Activated CD8-positive, alpha-beta memory T cell treated with anti-CD3 and anti-CD28 coated beads for 1 hour (primary cell): ENCODE measurements around the gene GZF1.

Experiments
- DNase-seq, 2 donors: peaks; one replicate each; pipeline ENCODE4 v3.0.0-alpha.2; 2020; ENCODE audit warnings: low read depth in 1 of 2; ENCODE audit errors: extremely low read depth in 1 of 2

Gene GZF1

DNA sequence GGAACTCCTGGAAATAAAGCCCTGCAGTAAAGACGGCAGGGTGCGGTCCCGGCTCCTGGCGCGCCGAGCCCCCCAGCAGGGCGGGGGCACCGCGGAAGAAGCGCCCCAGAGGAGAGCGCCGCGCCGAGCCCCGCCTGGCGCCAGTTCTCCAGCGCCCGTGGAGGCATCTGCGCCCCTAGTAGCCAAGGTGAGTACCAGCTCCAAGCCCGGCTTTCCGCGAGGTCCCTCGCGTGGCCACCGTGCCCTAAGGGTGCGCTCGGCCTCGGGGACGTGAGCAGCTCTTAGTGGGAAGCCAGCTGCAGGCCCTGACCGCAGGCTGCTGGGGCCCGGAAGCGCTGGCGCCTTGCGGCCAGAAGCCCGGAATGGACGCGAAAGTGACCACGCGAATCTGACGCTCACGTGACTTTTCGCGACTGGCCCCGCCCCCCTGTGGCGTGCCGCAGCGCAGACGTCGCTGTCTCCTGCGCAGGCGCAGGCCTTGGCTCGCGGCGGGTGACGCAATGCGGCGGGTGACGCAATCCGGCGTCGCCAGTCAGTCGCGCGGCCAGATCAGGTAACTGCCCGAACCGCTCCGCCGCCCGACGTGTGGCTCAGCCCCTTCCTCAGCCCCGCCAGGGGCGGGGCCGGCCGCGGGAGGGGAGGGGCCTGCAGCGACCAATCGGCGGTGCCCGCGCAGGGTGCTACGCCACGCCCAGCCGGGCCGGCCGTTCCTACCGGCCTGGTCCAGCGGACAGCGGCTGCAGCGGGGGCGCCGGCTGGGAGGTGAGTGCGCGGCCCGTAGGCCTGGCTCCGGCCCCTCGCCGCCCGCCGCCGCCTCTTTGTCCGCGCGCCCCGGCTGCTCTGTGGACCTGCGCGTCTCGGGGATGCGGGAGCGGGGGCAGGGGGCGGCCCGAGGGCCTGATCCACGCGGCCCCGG lies at the start of gene GZF1:
GZF1 (plus strand) TSS at position 707 of the 916 bp plus-strand sequence. CDS start 2,202 bp downstream, outside the sequence.
- peak; percentile 91 to 98 for DNase-seq

DNA sequence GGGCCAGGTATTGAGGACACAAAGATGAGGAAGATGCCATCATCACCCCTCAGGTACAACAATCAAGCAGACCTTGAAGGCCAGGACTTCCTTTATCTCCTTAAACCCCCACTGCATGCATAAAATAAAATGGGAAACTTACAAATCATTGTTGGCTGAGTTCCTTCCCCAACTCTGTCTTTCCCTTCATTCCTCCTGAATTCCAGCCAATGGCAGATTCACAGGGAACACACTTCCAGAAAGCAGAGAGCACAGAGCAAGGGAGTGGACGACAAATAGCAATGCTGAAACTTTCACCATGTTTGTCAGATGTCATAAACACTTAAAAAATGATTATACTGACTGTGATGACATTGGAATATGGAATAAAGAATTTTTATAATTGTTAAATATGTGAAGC lies 48.7 kb upstream of the GZF1 start:
- DNase-seq: no peak

DNA sequence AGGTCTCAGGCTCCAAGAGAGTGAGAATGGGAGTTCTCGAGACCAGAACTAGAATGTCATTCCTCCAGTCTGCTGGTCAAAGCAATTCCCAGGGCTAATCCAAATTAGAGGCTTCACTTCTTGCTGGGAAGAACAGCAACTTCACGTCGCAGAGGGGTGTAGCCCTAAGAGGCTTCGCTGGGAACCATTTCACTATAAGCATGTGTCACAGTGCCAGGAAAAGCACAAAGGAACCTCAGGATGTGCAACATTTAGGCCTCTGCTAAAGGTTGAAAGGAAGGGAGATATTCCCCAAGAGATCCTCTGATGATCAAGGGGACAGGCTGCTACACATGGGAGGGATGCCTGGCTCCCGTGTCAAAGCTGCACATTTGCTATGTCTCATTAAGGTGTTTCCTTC lies 47.3 kb upstream of the GZF1 start:
- no peak for DNase-seq

GRCh38 chr20:23315099-23315498 lies 46.9 kb upstream of the GZF1 start:
- no peak for DNase-seq

- no peak for DNase-seq
Observed at GRCh38 chr20:23316626-23317025, 45.4 kb upstream of the GZF1 start.

DNA sequence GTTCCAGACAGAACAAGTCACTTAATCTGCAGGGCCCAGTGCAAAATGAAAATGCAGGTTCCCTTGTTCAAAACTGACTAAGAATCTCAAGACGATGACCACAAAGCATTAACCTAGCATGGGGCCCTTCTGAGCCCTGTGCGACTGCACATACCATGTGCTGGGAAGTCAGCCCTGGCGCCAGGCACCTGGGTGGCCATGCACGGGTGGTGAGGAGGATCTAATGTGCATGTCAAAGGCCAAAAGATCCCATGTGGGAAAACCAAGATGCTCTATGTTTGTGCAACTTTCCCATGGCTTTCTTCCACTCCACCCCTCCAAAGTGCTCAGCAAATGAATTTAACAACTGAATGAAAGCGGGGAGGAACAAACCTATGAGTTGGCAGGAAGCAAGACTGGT lies 44.9 kb upstream of the GZF1 start:
- DNase-seq: no peak

DNA sequence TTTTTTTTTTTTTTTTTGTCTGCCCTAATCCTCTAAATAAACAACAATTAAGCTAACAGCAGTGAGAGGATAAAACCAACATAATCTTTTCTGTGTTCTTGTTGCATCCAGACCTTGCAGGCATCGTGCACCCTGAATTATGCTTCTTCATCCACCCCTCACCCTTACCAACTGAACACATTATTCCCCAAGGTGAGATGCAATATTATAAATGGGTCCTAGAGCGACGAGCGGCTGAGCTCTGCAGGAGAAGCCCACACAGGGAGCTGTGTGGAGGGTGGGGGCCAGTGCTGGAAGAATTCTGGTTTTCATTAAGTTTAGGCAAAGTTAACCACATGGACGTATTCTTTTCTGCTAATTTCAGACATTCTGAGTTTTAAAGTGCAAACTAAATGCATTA lies 43.6 kb upstream of the GZF1 start:
- no peak for DNase-seq

DNA sequence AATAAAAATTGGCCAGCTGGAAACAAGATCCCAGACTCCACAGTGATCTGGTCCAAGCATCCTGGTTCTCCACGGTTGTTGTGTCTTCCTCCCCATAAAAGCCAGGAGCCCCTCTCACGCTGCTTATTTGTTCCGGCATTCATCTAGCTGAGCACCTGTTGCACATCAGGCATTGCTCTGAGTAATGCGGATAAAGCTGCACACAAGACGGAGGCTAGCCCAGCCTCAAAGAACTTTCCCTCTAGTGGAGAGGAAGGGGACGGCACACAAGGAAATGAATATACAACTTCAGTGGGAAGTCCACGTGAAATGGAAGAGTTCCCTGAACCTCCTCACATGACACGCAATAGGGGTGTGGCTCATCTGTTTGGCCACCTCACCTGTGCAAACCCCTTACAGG lies 41.7 kb upstream of the GZF1 start:
- no peak for DNase-seq

- no peak for DNase-seq
Observed at GRCh38 chr20:23325107-23325506, 36.9 kb upstream of the GZF1 start.

DNA sequence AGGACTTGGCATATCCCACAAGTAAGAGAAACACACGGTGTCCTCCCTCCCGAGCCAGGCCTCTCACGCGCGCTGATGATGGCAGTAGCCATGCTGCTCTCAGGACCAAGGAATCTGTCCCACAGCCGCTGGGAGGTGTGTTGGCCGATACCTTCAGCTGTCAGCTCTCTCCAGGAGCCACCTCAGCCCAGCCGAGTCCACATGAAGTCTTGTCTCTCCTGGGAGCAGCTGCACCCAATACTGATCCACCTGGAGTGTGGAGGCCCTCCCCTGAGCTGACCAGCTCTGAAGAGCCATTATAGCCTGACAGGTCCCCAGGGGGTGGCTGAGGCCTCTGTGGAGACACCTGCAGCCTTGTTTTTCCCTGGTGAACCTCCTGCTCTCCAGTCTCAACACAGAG lies 35.2 kb upstream of the GZF1 start:
- no peak for DNase-seq

- DNase-seq: no peak
Observed at GRCh38 chr20:23327617-23328333, 34.2 kb upstream of the GZF1 start.

GRCh38 chr20:23331450-23332350 lies 30.3 kb upstream of the GZF1 start:
- DNase-seq: no peak

GRCh38 chr20:23332467-23332866 lies 29.5 kb upstream of the GZF1 start:
- no peak for DNase-seq

- DNase-seq: no peak
Observed at GRCh38 chr20:23334111-23334510, 27.9 kb upstream of the GZF1 start.

GRCh38 chr20:23335521-23335920 lies 26.5 kb upstream of the GZF1 start:
- no peak for DNase-seq

GRCh38 chr20:23336476-23336875 lies 25.5 kb upstream of the GZF1 start:
- no peak for DNase-seq

GRCh38 chr20:23337312-23337711 lies 24.7 kb upstream of the GZF1 start:
- DNase-seq: no peak

DNA sequence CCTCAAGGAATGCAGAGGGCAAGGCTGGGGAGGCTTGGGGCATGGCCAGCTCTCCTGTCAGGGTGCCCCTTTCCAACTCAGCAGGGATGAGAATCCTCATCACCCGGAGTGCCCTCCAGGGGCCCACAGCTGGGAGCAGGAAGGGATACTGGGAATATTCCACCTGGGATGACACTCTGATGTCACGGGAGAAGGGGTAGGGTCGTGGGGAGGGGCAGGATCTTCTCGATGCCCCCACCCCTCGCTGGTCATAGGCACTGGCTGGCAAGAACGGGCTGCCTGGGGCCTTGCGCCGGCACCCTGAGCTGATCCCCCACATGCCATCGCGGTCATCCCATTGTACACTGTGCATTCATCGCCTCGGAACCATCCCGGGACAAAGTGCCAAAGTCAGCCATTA lies 22.0 kb upstream of the GZF1 start:
- DNase-seq: no peak

GRCh38 chr20:23340524-23340923 lies 21.5 kb upstream of the GZF1 start:
- no peak for DNase-seq

DNA sequence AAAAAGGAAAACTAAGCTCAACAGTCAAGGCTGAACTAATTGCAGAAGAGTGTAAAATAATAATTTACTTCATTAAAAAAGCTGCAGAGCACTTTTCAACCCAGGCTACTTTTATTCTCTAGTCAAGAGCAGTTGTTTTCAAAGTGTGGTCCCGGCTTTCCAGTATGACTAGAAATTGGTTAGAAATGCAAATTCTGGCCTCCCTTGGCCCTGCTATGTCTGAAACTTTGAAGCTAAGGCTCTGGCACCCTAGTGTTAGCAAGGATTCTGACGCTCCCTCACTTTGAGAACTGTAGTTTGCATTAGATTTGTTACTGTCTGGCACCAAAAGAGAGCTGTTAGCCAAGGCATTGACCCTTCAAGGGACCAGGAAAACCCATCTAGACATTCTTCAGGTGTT lies 20.9 kb upstream of the GZF1 start:
- no peak for DNase-seq

DNA sequence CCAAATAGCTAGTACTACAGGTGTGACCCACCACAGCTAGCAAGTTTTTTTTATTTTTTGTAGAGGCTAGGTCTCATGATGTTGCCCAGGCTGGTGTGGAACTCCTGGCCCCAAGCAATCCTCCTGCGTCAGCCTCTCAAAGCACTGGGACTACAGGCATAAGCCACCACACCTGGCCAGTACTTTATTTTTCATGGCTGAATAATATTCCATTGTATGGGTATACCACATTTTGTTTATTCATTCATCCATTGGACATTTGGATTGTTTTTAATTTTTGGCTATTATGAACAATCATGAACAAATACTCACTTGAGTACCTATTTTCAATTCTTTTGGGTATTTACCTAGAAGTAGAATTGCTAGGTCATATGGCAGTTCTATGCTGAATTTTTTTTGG lies 18.4 kb upstream of the GZF1 start:
- no peak for DNase-seq
